ENCODE results near the gene MLYCD.

Gene MLYCD

DNA sequence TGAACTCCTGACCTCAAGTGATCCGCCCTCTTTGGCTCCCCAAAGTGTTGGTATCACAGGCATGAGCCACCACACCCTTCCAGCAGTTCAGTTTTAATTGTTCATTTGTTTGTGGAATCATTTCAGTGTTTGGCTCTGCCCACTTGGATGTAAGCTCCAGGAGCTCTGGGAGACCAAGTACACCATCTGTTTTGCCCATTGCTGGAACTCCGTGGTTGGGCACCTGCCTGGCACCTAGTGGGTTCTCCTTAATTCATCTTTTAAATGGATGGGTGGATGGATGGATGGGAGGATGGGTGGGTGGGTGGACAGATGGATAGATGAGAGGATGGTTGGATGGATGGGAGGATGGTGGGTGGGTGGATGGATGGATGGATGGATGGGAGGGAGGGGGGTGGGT is 68.2 kb downstream of the MLYCD start:
- TF ChIP-seq, protein P1, sequence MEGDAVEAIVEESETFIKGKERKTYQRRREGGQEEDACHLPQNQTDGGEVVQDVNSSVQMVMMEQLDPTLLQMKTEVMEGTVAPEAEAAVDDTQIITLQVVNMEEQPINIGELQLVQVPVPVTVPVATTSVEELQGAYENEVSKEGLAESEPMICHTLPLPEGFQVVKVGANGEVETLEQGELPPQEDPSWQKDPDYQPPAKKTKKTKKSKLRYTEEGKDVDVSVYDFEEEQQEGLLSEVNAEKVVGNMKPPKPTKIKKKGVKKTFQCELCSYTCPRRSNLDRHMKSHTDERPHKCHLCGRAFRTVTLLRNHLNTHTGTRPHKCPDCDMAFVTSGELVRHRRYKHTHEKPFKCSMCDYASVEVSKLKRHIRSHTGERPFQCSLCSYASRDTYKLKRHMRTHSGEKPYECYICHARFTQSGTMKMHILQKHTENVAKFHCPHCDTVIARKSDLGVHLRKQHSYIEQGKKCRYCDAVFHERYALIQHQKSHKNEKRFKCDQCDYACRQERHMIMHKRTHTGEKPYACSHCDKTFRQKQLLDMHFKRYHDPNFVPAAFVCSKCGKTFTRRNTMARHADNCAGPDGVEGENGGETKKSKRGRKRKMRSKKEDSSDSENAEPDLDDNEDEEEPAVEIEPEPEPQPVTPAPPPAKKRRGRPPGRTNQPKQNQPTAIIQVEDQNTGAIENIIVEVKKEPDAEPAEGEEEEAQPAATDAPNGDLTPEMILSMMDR (IDR thresholded peaks at IDR 0.05; ENCODE audit: insufficient read depth, low read depth, low read length, missing control alignments), result no peak

GRCh38 chr16:83967838-83968305 is 69.0 kb downstream of the MLYCD start, which contains the start of gene NECAB2:
NECAB2 (plus strand) TSS chr16:83968244; CDS start chr16:83968649, 405 bp downstream.
- H3K4me3 ChIP-seq (ENCODE audit: low read depth, low read length), result no peak within 1 kb of the TSS

More for the DNA sequence above, 68.2 kb downstream of the MLYCD start:
- no peak for DNase-seq (ENCODE audit: low read depth)
- H3K4me3 ChIP-seq (ENCODE audit: low read depth, low read length), result no peak overlapping the region

GRCh38 chr16:83968306-83968851 is 69.5 kb downstream of the MLYCD start:
- H3K4me3 ChIP-seq (ENCODE audit: low read depth, low read length), result no peak overlapping the region
- TF ChIP-seq, protein P1 (IDR thresholded peaks at IDR 0.05; ENCODE audit: insufficient read depth, low read depth, low read length, missing control alignments), result no peak
- DNase-seq (ENCODE audit: low read depth), result no peak

More at GRCh38 chr16:83967838-83968305, 69.0 kb downstream of the MLYCD start, which contains the start of gene NECAB2:
- DNase-seq (ENCODE audit: low read depth), result peak; percentile 18
- TF ChIP-seq, protein P1 (IDR thresholded peaks at IDR 0.05; ENCODE audit: insufficient read depth, low read depth, low read length, missing control alignments), result peak; percentile 59

DNA sequence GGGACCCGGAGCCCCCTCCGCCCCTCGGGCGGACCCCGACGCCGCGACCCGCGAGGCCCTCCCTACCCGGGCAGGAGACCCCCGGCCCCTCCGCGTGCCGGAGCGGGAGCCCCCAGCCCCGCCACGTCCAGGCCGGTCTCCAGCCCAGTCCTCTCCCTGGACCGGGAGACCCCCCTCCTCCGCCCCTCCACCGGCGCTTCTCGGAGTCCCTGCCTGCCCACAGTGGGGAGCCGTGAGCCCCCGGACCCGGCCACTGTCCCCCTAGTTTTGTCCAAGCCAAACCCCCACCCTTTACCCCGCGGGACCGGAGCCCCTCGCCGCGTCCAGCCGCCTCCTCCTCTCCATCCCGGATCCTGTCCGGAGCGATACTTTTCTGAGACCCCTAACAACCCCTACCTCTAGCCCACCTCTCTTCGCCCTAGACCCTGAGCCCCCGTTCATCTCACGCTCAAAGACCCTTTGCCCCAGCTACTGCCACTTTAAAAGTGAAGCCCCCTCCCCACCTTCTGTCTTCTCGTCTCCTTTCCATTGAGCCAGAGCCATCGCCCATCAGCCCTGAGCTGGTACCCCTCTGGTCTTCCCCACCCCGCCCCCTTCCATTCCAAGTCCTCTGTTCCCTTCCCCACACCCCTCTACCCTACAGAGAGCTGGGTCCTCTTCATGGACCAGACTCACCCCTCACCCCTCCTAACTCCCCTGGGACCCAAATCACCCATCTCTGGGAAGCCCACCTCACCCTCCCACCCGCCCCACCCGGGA is 70.2 kb downstream of the MLYCD start:
- TF ChIP-seq, protein P1 (IDR thresholded peaks at IDR 0.05; ENCODE audit: insufficient read depth, low read depth, low read length, missing control alignments), result no peak
- DNase-seq (ENCODE audit: low read depth), result no peak
- no peak overlapping the region for H3K4me3 ChIP-seq (ENCODE audit: low read depth, low read length)

- no peak overlapping the region for H3K4me3 ChIP-seq (ENCODE audit: low read depth, low read length)
- no peak for DNase-seq (ENCODE audit: low read depth)
- TF ChIP-seq, protein P1 (IDR thresholded peaks at IDR 0.05; ENCODE audit: insufficient read depth, low read depth, low read length, missing control alignments), result no peak
Measured at GRCh38 chr16:83969771-83970429, 71.0 kb downstream of the MLYCD start.

DNA sequence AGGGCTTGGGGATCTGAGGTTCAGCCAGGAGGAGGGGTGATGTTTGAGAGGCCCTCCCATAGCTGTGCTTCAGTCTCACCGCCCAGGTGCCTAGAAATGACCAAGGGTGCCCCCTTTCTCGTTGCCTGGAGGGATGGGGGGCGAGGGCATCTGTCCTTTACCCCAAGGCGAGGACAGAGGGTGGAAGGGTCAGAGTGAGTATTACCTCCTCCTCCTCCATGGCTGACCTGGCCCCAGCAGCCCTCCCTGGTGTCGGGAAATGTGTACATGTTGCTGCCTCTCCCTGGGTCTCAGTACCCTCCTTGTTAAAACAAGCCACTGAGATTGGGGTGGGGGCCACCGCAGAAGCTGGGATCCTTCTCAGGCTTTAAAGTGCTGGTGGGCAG is 71.5 kb downstream of the MLYCD start:
- DNase-seq (ENCODE audit: low read depth), result no peak

More for the DNA sequence above, 71.5 kb downstream of the MLYCD start:
- TF ChIP-seq, protein P1 (IDR thresholded peaks at IDR 0.05; ENCODE audit: insufficient read depth, low read depth, low read length, missing control alignments), result no peak
- no peak overlapping the region for H3K4me3 ChIP-seq (ENCODE audit: low read depth, low read length)

Data from GM12865 (cell line).